ENCODE results near the gene CEMIP2. TPM values are rescaled to one million over a fixed set of nuclear protein-coding genes. Genes with fewer than 3 reads are reported as not detected.

Gene CEMIP2
- total and polyA plus RNA-seq, 4 donors = 37.3 to 150 (median 89.9) TPM

GRCh38 chr9:71637375-71637774 is 130.9 kb downstream of the CEMIP2 start:
- Histone ChIP-seq H3K4me3 (no peak overlapping the region), H3K27ac (ENCODE audit: low read depth in 1 of 2, low read length in 1 of 2) (peak overlapping the region in 1 of 2 donors; percentile 51), H3K9me3 (ENCODE audit: control insufficient read depth in 4 of 4, insufficient read depth in 3 of 4, low read length in 3 of 4) (no peaks in the 10 kb centered on the region), H3K36me3 (ENCODE audit: control insufficient read depth in 4 of 4, insufficient read depth in 4 of 4, low read length in 4 of 4) (no peaks in the 10 kb centered on the region), H3K4me1 (ENCODE audit: control insufficient read depth in 5 of 5, insufficient read depth in 5 of 5, low read length in 5 of 5) (peaks cover 0 to 17% (median 2%) of the 10 kb centered on the region in 5 donors), H3K9ac (ENCODE audit: insufficient read depth in 1 of 2, low read length in 2 of 2) (no peak overlapping the region), H3K27me3 (ENCODE audit: control insufficient read depth in 3 of 3, insufficient read depth in 3 of 3, low read length in 2 of 3) (no peaks in the 10 kb centered on the region)
- no peak for TF ChIP-seq CTCF (IDR thresholded peaks at IDR 0.05; ENCODE audit: control extremely low read depth, extremely low read depth)
- ATAC-seq (ENCODE audit: insufficient read depth, low FRiP score) (no peak), DNase-seq (no peak)
- WGBS, 2 donors = 54 to 68% methylated on average over 1 of the region's 1 CpG

GRCh38 chr9:71636143-71636839 is 132.0 kb downstream of the CEMIP2 start:
- 77 to 92% methylated on average over 5 of the region's 5 CpGs for WGBS, 2 donors
- no peaks in the 10 kb centered on the region for H3K9me3 ChIP-seq (ENCODE audit: control insufficient read depth in 4 of 4, insufficient read depth in 3 of 4, low read length in 3 of 4)
- H3K27me3 ChIP-seq (ENCODE audit: control insufficient read depth in 3 of 3, insufficient read depth in 3 of 3, low read length in 2 of 3) = no peaks in the 10 kb centered on the region
- DNase-seq = no peak
- peaks cover 0 to 19% (median 2%) of the 10 kb centered on the region in 5 donors for H3K4me1 ChIP-seq (ENCODE audit: control insufficient read depth in 5 of 5, insufficient read depth in 5 of 5, low read length in 5 of 5)
- no peak for TF ChIP-seq CTCF (IDR thresholded peaks at IDR 0.05; ENCODE audit: control extremely low read depth, extremely low read depth)
- ATAC-seq (ENCODE audit: insufficient read depth, low FRiP score) = no peak
- H3K27ac ChIP-seq (ENCODE audit: low read depth in 1 of 2, low read length in 1 of 2) = no peak overlapping the region
- no peaks in the 10 kb centered on the region for H3K36me3 ChIP-seq (ENCODE audit: control insufficient read depth in 4 of 4, insufficient read depth in 4 of 4, low read length in 4 of 4)
- no peak overlapping the region for H3K9ac ChIP-seq (ENCODE audit: insufficient read depth in 1 of 2, low read length in 2 of 2)
- no peak overlapping the region for H3K4me3 ChIP-seq

- 91 to 93% methylated on average over 4 of the region's 4 CpGs for WGBS, 2 donors
- DNase-seq (no peak), ATAC-seq (ENCODE audit: insufficient read depth, low FRiP score) (no peak)
- Histone ChIP-seq H3K36me3 (ENCODE audit: control insufficient read depth in 4 of 4, insufficient read depth in 4 of 4, low read length in 4 of 4) (no peaks in the 10 kb centered on the region), H3K9me3 (ENCODE audit: control insufficient read depth in 4 of 4, insufficient read depth in 3 of 4, low read length in 3 of 4) (no peaks in the 10 kb centered on the region), H3K9ac (ENCODE audit: insufficient read depth in 1 of 2, low read length in 2 of 2) (no peak overlapping the region), H3K4me1 (ENCODE audit: control insufficient read depth in 5 of 5, insufficient read depth in 5 of 5, low read length in 5 of 5) (peaks cover 0 to 35% (median 2%) of the 10 kb centered on the region in 5 donors), H3K4me3 (no peak overlapping the region), H3K27ac (ENCODE audit: low read depth in 1 of 2, low read length in 1 of 2) (no peak overlapping the region), H3K27me3 (ENCODE audit: control insufficient read depth in 3 of 3, insufficient read depth in 3 of 3, low read length in 2 of 3) (no peaks in the 10 kb centered on the region)
- TF ChIP-seq CTCF (IDR thresholded peaks at IDR 0.05; ENCODE audit: control extremely low read depth, extremely low read depth) = no peak
These were observed 133.6 kb downstream of the CEMIP2 start for GRCh38 chr9:71634752-71635151.

Other genes with a start within 250 kb of the CEMIP2 start
- 10 to 100 TPM; 17.6 to 37.7 TPM for gene ABHD17B, start 142.7 kb upstream of the CEMIP2 start, total RNA-seq
- 1 to 10 TPM; 3.2 to 10.0 TPM for gene ABHD17B, start 142.7 kb upstream of the CEMIP2 start, polyA plus RNA-seq
- 10 to 100 TPM in 1 of 2 donors, 1 to 10 TPM in 1; 8.3 to 17.3 TPM for gene C9orf85, start 143.1 kb upstream of the CEMIP2 start, total RNA-seq
- 1 to 10 TPM; 6.1 to 7.4 TPM for gene C9orf85, start 143.1 kb upstream of the CEMIP2 start, polyA plus RNA-seq